NT2/D1 (cell line): Measurements from ENCODE around the gene LPCAT3.

Experiments used
- YY1 ChIP-seq: IDR thresholded peaks from 2 replicates; pipeline ENCODE4 v1.6.1; 2011; ENCODE audit not compliant: insufficient read length, insufficient read depth
- ZNF274 ChIP-seq: IDR thresholded peaks from 2 replicates; pipeline ENCODE4 v1.6.1; 2011; ENCODE audit warnings: mild to moderate bottlenecking, low read depth, low read length

DNA sequence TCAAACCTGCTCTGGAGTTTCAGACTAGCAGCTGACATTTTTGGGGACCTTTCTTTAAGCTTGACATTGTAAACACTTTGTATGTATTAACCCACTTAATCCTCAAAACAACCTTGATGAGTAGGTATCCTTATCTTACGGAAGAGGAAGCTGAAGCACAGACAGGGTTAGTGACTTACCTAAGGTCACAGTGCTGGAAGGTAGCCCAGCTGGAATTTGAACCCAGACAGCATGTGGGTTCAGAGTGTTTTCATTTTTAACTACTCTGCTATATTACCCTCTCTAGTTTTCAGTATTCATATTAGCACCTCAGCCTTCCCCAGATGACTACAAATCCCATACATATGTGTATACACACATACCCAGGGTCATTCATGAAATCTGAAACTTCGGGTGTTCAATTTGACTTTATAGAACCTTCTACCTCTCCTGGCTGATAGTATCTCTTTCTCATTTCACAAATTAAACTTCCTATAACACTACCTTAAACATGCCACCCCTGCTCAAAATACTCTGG, 13.9 kb downstream of the LPCAT3 start:
- no peak for TF ChIP-seq YY1
- TF ChIP-seq ZNF274, result no peak
